Measurements from ENCODE around the gene SERTAD3.
"Not testable (repeated sequence)": the region's sequence is repeated elsewhere in the genome, so short reads cannot be mapped to it uniquely, and the experiment has no call there.

SERTAD3 gene, protein sequence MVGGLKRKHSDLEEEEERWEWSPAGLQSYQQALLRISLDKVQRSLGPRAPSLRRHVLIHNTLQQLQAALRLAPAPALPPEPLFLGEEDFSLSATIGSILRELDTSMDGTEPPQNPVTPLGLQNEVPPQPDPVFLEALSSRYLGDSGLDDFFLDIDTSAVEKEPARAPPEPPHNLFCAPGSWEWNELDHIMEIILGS
- 21.5 to 24.1 reads per million in 2 donors for total RNA-seq

GRCh38 chr19:40444000-40444824 lies at the start of gene SERTAD3:
TSS of gene SERTAD3 (minus strand) at chr19:40444335. CDS start at chr19:40442080, 2,255 bp downstream.
- peak; percentile 96 for DNase-seq

- no peak for DNase-seq
These were observed 49.6 kb upstream of the SERTAD3 start for GRCh38 chr19:40493778-40494177.

GRCh38 chr19:40492274-40492673 lies 48.1 kb upstream of the SERTAD3 start:
- no peak for DNase-seq

DNA sequence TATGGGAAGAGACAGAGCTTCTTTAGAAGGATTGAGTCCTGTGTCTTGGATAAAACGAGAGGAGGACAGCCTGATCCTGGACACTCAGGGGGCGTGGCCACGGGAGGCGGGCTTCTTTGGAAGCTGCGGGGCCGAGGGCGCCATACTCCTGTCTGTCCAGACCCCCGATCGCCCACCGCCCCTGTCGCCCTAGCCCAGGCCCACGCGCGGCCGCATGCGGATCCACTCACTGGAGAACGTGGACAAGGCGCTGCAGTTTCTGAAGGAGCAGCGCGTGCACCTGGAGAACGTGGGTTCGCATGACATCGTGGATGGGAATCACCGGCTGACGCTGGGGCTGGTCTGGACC lies 45.7 kb upstream of the SERTAD3 start:
- no peak for DNase-seq

DNA sequence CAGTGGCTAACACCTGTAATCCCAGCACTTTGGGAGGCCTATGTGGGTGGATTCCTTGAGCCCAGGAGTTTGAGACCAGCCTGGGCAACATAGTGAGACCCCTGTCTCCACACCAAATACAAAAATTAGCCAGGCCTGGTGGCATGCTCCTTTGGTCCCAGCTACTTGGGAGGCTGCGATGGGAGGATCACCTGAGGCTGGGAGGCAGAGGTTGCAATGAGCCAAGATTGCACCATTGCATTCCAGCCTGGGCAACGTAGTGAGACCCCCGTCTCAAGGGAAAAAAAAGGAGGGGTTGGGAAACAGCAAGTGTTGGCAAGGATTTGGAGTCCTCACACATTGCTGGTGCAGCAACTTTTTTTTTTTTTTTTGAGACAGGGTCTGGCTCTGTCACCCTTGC lies 41.9 kb upstream of the SERTAD3 start:
- no peak for DNase-seq

GRCh38 chr19:40475878-40476644 lies 31.9 kb upstream of the SERTAD3 start:
- DNase-seq = not testable (repeated sequence)

DNA sequence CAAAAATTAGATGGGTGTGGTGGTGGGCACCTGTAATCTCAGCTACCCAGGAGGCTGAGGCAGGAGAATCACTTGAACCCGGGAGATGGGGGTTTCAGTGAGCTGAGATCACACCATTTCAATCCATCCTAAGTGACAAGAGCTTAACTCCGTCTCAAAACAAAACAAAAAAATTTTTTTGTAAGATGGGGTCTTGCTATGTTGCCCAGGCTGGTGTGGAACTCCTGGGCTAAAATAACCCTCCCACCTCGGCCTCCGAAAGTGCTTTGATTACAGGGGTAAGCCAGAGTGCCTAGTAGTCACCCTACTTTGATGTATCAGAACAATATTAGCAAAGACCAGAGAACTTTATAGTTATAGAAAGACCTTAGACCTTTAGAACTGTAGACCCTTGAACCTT lies 30.6 kb upstream of the SERTAD3 start:
- no peak for DNase-seq

DNA sequence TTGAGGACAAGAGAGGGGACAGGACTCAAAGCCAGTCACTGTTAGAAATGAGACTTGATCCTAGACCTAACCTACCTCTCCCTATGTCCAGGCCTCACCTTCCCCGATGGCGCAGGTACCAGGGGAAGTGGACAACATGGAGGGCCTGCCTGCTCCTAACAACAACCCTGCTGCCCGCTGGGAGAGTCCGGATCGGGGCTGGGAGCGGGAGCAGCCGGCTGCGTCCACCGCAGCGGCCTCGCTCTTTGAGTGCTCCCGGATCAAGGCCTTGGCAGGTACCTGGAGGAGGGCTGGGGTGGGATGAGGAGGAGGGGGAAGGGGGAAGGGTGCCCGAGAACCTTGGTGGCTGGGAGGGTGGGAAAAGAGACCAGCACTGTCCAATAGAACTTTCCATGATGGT lies 28.4 kb upstream of the SERTAD3 start:
- no peak for DNase-seq

- DNase-seq = no peak
These were observed 27.0 kb upstream of the SERTAD3 start for GRCh38 chr19:40471111-40471510.

GRCh38 chr19:40469011-40469410 lies 24.9 kb upstream of the SERTAD3 start:
- no peak for DNase-seq

- peak; percentile 16 for DNase-seq
These were observed 23.0 kb upstream of the SERTAD3 start, which contains the start of gene SPTBN4 for GRCh38 chr19:40466985-40467734. TSS of gene SPTBN4 (plus strand) at chr19:40467001. CDS start at chr19:40472622, 5,621 bp downstream.

DNA sequence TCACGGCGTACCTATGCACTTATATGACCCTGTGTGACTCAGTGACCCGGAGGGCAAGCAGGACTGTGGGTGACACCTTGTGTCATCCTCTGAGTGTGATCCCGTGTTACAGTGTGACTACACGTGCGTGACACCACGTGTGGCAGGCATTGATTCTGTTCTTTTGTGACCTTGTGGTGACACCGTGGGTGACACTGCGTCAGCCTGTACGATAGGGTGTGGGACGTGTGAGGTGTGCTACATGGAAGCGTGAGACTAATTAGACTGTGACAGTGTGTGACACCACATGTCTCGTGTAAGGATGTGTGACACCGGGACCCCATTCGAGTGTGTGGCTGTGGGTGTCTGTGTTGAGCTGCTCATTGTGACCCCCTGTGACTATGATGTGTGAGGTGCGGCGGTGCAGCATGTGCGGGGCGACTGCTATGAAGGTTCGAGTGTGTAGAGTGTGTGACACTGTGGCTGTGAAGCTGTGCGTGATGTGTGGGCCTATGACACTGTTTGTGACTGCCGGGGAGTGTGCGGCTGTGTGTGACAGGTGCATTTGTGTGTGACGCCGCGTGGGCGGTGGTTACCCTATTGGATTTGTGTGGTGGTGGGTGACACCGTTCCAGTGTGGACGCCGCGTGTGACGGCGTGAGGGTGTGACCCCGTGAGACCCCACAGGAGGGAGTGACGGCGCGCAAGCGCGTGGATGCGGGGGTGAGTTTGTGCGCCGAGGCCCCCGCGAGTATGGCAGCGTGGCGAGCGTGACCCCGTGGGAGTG lies 22.3 kb upstream of the SERTAD3 start:
- DNase-seq = peak; percentile 58

GRCh38 chr19:40465557-40466218 lies 21.6 kb upstream of the SERTAD3 start, which contains the start of gene BLVRB:
TSS of gene BLVRB (minus strand) at chr19:40465745. CDS start at chr19:40465688, 57 bp downstream.
- DNase-seq = peak; percentile 100

DNA sequence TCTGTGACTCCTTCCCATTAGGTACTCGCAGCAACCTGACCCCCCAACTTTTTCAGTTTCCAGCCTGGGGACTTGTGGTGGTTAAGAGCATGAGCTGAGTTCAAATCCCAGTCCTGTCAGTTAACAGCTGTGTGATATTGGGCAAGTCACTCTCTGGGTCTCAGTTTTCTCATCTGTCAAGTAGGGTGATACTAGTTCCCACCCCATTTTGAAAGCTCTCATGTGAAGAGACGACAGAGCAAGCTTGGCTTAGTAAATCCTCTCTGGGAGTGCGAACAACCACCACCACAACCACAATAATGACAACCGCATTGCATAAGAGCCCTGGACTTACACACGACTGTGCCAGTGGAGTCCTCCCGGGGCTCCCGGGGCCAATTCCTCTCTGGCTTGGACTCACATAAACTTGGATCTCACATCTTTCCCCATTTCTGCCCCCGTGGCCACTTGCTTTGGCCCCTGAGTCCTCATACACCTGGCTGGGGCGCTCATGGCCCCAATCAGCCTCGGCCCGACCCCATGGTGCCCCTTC lies 21.0 kb upstream of the SERTAD3 start:
- DNase-seq = no peak

- DNase-seq = peak; percentile 71
These were observed 20.2 kb upstream of the SERTAD3 start for GRCh38 chr19:40464059-40465024.

- DNase-seq = not testable (repeated sequence)
These were observed 19.5 kb upstream of the SERTAD3 start for GRCh38 chr19:40463587-40464037.

DNA sequence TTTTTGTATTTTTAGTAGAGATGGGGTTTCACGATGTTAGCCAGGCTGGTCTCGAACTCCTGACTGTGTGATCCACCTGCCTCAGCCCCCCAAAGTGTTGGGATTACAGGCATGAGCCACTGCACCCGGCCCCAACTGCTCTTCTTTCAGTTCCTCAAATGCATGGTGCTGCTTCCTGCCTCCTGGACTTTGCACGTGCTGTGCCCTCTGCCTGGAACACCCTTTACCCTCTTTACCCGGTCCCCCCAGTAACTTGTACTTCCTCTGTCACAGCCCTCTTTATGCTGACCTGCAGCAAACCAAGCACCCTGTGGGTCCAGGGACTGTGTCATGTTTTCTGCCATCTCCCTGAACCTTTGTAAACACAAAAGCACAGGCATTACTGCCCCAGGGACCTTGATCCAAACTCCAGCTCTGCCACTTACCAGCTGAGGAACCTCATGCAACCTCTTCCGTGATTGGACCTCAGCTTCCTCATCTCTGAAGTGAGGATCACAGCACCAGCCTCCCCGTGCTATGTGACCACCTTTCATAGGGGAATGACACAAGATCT lies 17.6 kb upstream of the SERTAD3 start:
- DNase-seq = no peak

GRCh38 chr19:40460185-40460584 lies 16.1 kb upstream of the SERTAD3 start:
- no peak for DNase-seq

- DNase-seq = no peak
These were observed 14.5 kb upstream of the SERTAD3 start for GRCh38 chr19:40458597-40458974.

All from T-helper 9 cell (primary cell).